Neural crest cell (in vitro differentiated cells): ENCODE data around the gene ARF4. TPM values are rescaled to one million over a fixed set of nuclear protein-coding genes. Genes with fewer than 3 reads are reported as not detected.

ENCODE experiments used
- DNase-seq: peaks from one replicate; pipeline ENCODE4 v3.0.0; 2021; ENCODE audit warnings: low read depth, mixed read lengths, low spot score
- H3K27ac Mint-ChIP-seq: one replicate; pipeline ENCODE4 v1.8.0; 2021; ENCODE audit warnings: mild to moderate bottlenecking, mixed read lengths; ENCODE audit not compliant: unreplicated experiment
- H3K27me3 Mint-ChIP-seq: 2 replicates; pipeline ENCODE4 v1.8.0; 2021; ENCODE audit warnings: low read depth, mild to moderate bottlenecking, mixed read lengths
- H3K36me3 Mint-ChIP-seq: 2 replicates; pipeline ENCODE4 v1.8.0; 2021; ENCODE audit warnings: low read depth, mild to moderate bottlenecking, mixed read lengths
- H3K4me1 Mint-ChIP-seq: 2 replicates; pipeline ENCODE4 v1.8.0; 2021; ENCODE audit warnings: mixed read lengths
- H3K4me3 Mint-ChIP-seq: one replicate; pipeline ENCODE4 v1.8.0; 2021; ENCODE audit warnings: mild to moderate bottlenecking, mixed read lengths
- H3K9me3 Mint-ChIP-seq: 2 replicates; pipeline ENCODE4 v1.8.0; 2021; ENCODE audit warnings: mixed read lengths
- CTCF ChIP-seq: fragments of 200-600 bp; sonication (generic); conservative IDR thresholded peaks from 2 replicates; pipeline ENCODE4 v1.5.0; 2021; ENCODE audit warnings: antibody characterized with exemption, mild to moderate bottlenecking
- total RNA-seq: library from RNA; stranded (reverse); gene quantifications from 2 replicates; pipeline ENCODE4 v1.2.1, GENCODE V29; 2021

The ARF4 gene
- total RNA-seq, 1 donor from 2014 or later, result 113 TPM

GRCh38 chr3:57604971-57605370 lies 7.8 kb upstream of the ARF4 start:
- peaks cover 35% of the 10 kb centered on the region for H3K36me3 Mint-ChIP-seq

GRCh38 chr3:57600195-57600594 lies 3.1 kb upstream of the ARF4 start:
- Mint-ChIP-seq H3K36me3 (peaks cover 6% of the 10 kb centered on the region), H3K27me3 (no peaks in the 10 kb centered on the region), H3K4me1 (peaks cover 18% of the 10 kb centered on the region), H3K27ac (no peak overlapping the region), H3K4me3 (no peak overlapping the region), H3K9me3 (no peaks in the 10 kb centered on the region)
- no peak for TF ChIP-seq CTCF
- DNase-seq, result no peak

More at GRCh38 chr3:57604971-57605370, 7.8 kb upstream of the ARF4 start:
- H3K27me3 Mint-ChIP-seq, result no peaks in the 10 kb centered on the region
- no peak overlapping the region for H3K4me3 Mint-ChIP-seq
- H3K9me3 Mint-ChIP-seq, result peaks cover 14% of the 10 kb centered on the region
- no peak for TF ChIP-seq CTCF
- no peaks in the 10 kb centered on the region for H3K4me1 Mint-ChIP-seq
- H3K27ac Mint-ChIP-seq, result no peak overlapping the region
- no peak for DNase-seq

GRCh38 chr3:57598765-57599360 lies 1.7 kb upstream of the ARF4 start:
- no peaks in the 10 kb centered on the region for H3K36me3 Mint-ChIP-seq

GRCh38 chr3:57596495-57597126 lies 533 bp downstream of the ARF4 start:
- H3K4me1 Mint-ChIP-seq, result peaks cover 37% of the 10 kb centered on the region
- H3K4me3 Mint-ChIP-seq, result peak overlapping the region; percentile 94
- H3K36me3 Mint-ChIP-seq, result no peaks in the 10 kb centered on the region
- H3K9me3 Mint-ChIP-seq, result no peaks in the 10 kb centered on the region
- H3K27ac Mint-ChIP-seq, result peak overlapping the region; percentile 100
- no peaks in the 10 kb centered on the region for H3K27me3 Mint-ChIP-seq
- DNase-seq, result peak; percentile 54
- no peak for TF ChIP-seq CTCF

More at GRCh38 chr3:57598765-57599360, 1.7 kb upstream of the ARF4 start:
- Mint-ChIP-seq H3K27me3 (no peaks in the 10 kb centered on the region), H3K9me3 (no peaks in the 10 kb centered on the region), H3K27ac (no peak overlapping the region), H3K4me1 (peaks cover 29% of the 10 kb centered on the region), H3K4me3 (peak overlapping the region; percentile 94)
- no peak for DNase-seq
- no peak for TF ChIP-seq CTCF

GRCh38 chr3:57594576-57594975 lies 2.6 kb downstream of the ARF4 start:
- Mint-ChIP-seq H3K4me3 (peak overlapping the region; percentile 94), H3K9me3 (no peaks in the 10 kb centered on the region), H3K4me1 (peaks cover 38% of the 10 kb centered on the region), H3K27me3 (no peaks in the 10 kb centered on the region), H3K27ac (no peak overlapping the region), H3K36me3 (no peaks in the 10 kb centered on the region)
- no peak for DNase-seq
- TF ChIP-seq CTCF, result no peak
